ENCODE measurements around the gene CASKIN1.

GRCh38 chr16:2190659-2191445 lies 5.6 kb downstream of the CASKIN1 start:
- TF ChIP-seq POLR2AphosphoS5 (IDR thresholded peaks at IDR 0.05) (no peak), CTCF (IDR thresholded peaks at IDR 0.05) (no peak), EP300 (IDR thresholded peaks at IDR 0.05; ENCODE audit: low read depth) (no peak), POLR2A (IDR thresholded peaks at IDR 0.05) (no peak)
